SK-N-SH (cell line): Measurements from ENCODE around the gene LRRC40. TPM values are rescaled to one million over a fixed set of nuclear protein-coding genes. Genes with fewer than 3 reads are reported as not detected.

Source experiments
- CTCF ChIA-PET: fragments of 300-600, 350-600 bp; formaldehyde crosslinking; extraction: SDS; loops from one replicate; lab custom pipeline; 2021; lab: Yijun Ruan, JAX
- POLR2A ChIA-PET: fragments of 350-600 bp; sonication (Branson Sonifier 250); formaldehyde crosslinking; extraction: SDS; loops from one replicate; lab custom pipeline; 2020; ENCODE audit warnings: antibody characterized with exemption, inconsistent platforms; lab: Yijun Ruan, JAX
- DNase-seq: peaks from one replicate; pipeline ENCODE4 v3.0.0; 2012
- H2AFZ ChIP-seq: fragments of 200-600 bp; sonication (generic); 2 replicates; pipeline ENCODE4 v1.8.1; 2016; ENCODE audit warnings: antibody characterized with exemption, mild to moderate bottlenecking, low read depth
- H3F3A ChIP-seq: fragments of 200-600 bp; sonication (generic); replicated peaks from 2 replicates; pipeline ENCODE3; 2016; ENCODE audit warnings: antibody characterized with exemption, mild to moderate bottlenecking; ENCODE audit not compliant: insufficient read depth
- H3K27ac ChIP-seq, 2 experiments: fragments of 200-500 bp in 1 of 2; fragments of 200-600 bp in 1 of 2; sonication (Bioruptor generic) in 1 of 2; sonication (generic), shearing (Covaris generic) in 1 of 2; 2 replicates each; pipeline versions ENCODE4 v1.5.1 to v1.6.1; 2014 to 2016; ENCODE audit warnings: low read depth in 2 of 2, inconsistent platforms in 1 of 2, low read length in 1 of 2, mild to moderate bottlenecking in 1 of 2, mixed read lengths in 1 of 2
- H3K27me3 ChIP-seq: fragments of 200-600 bp; sonication (generic), shearing (Covaris generic); 2 replicates; pipeline ENCODE4 v1.6.1; 2016; ENCODE audit warnings: mixed run types; ENCODE audit not compliant: insufficient read depth
- H3K36me3 ChIP-seq, 2 experiments: fragments of 200-500 bp in 1 of 2; fragments of 200-600 bp in 1 of 2; sonication (Bioruptor generic) in 1 of 2; sonication (generic) in 1 of 2; replicated peaks in 1 of 2; 2 replicates each; pipeline versions ENCODE3 to v1.5.1; 2014 to 2016; ENCODE audit warnings: low read length in 1 of 2, mild to moderate bottlenecking in 1 of 2; ENCODE audit not compliant: insufficient read depth in 2 of 2, control insufficient read depth in 1 of 2
- H3K4me1 ChIP-seq, 2 experiments: fragments of 200-500 bp in 1 of 2; fragments of 200-600 bp in 1 of 2; sonication (Bioruptor generic) in 1 of 2; sonication (generic), shearing (Covaris generic) in 1 of 2; 2 replicates each; pipeline versions ENCODE4 v1.5.1 to v1.6.1; 2014 to 2016; ENCODE audit warnings: low read depth in 1 of 2, low read length in 1 of 2, mixed run types in 1 of 2; ENCODE audit not compliant: insufficient read depth in 2 of 2, control insufficient read depth in 1 of 2
- H3K4me2 ChIP-seq: fragments of 200-600 bp; sonication (generic), shearing (Covaris generic); 2 replicates; pipeline ENCODE4 v1.6.1; 2017; ENCODE audit warnings: mixed run types
- H3K4me3 ChIP-seq, 2 experiments: fragments of 200-500 bp in 1 of 2; fragments of 200-600 bp in 1 of 2; sonication (Bioruptor generic) in 1 of 2; sonication (generic), shearing (Covaris generic) in 1 of 2; 2 replicates each; pipeline versions ENCODE4 v1.5.1 to v1.8.1; 2014 to 2016; ENCODE audit warnings: low read depth in 2 of 2, inconsistent platforms in 1 of 2, low read length in 1 of 2, mild to moderate bottlenecking in 1 of 2, mixed read lengths in 1 of 2, moderate library complexity in 1 of 2
- H3K79me2 ChIP-seq: fragments of 200-600 bp; sonication (generic); 2 replicates; pipeline ENCODE4 v1.8.1; 2017; ENCODE audit warnings: mild to moderate bottlenecking; ENCODE audit not compliant: insufficient read depth
- H3K9ac ChIP-seq: fragments of 200-600 bp; sonication (generic); 2 replicates; pipeline ENCODE4 v1.6.1; 2017; ENCODE audit warnings: mixed run types
- H3K9me2 ChIP-seq: fragments of 200-600 bp; sonication (generic); 2 replicates; pipeline ENCODE4 v1.6.1; 2017; ENCODE audit warnings: mixed run types
- H3K9me3 ChIP-seq: fragments of 200-600 bp; sonication (generic); 2 replicates; pipeline ENCODE4 v1.6.1; 2017; ENCODE audit warnings: mixed run types, mild to moderate bottlenecking, moderate library complexity
- H4K20me1 ChIP-seq: fragments of 200-600 bp; sonication (generic); 2 replicates; pipeline ENCODE4 v1.6.1; 2017; ENCODE audit warnings: mild to moderate bottlenecking, mixed run types; ENCODE audit not compliant: insufficient read depth
- CHD2 ChIP-seq: fragments of 150-350 bp; IDR thresholded peaks from 2 replicates; pipeline ENCODE4 v1.6.1; 2018; ENCODE audit warnings: low read length; ENCODE audit not compliant: partially characterized antibody
- CTCF ChIP-seq: fragments of 200-600 bp; sonication (generic); IDR thresholded peaks from 2 replicates; pipeline ENCODE4 v1.6.1; 2017; ENCODE audit warnings: antibody characterized with exemption, mild to moderate bottlenecking, moderate library complexity
- EZH2phosphoT487 ChIP-seq: fragments of 200-600 bp; sonication (generic); IDR thresholded peaks from 2 replicates; pipeline ENCODE4 v1.6.1; 2017; ENCODE audit warnings: low read depth, mixed run types, mild to moderate bottlenecking, antibody characterized with exemption, moderate library complexity, borderline replicate concordance
- FOXM1 ChIP-seq: IDR thresholded peaks from 2 replicates; pipeline ENCODE4 v1.4.0; 2012; ENCODE audit warnings: low read depth, mild to moderate bottlenecking
- GABPA ChIP-seq: IDR thresholded peaks from 2 replicates; pipeline ENCODE4 v1.4.0; 2012; ENCODE audit warnings: low read depth, mild to moderate bottlenecking
- GATA2 ChIP-seq: sonication (generic); formaldehyde crosslinking; IDR thresholded peaks from 2 replicates; pipeline ENCODE4 v1.5.0; 2020; ENCODE audit warnings: mild to moderate bottlenecking, missing genetic modification reagents
- MEF2A ChIP-seq: IDR thresholded peaks from 2 replicates; pipeline ENCODE4 v1.4.0; 2012; ENCODE audit warnings: low read depth, borderline replicate concordance
- MXI1 ChIP-seq: IDR thresholded peaks from 2 replicates; pipeline ENCODE4 v1.6.1; 2012; ENCODE audit warnings: mild to moderate bottlenecking, low read depth, low read length, improper control_type of control experiment
- NRF1 ChIP-seq: IDR thresholded peaks from 2 replicates; pipeline ENCODE4 v1.6.1; 2012; ENCODE audit warnings: low read depth, mild to moderate bottlenecking, low read length
- POLR2AphosphoS5 ChIP-seq: IDR thresholded peaks from 2 replicates; pipeline ENCODE4 v1.6.1; 2012; ENCODE audit warnings: low read depth, low read length
- RAD21 ChIP-seq: IDR thresholded peaks from 2 replicates; pipeline ENCODE4 v1.6.1; 2012; ENCODE audit warnings: mild to moderate bottlenecking, low read length
- RCOR1 ChIP-seq: fragments of 150-350 bp; IDR thresholded peaks from 2 replicates; pipeline ENCODE4 v1.6.1; 2017; ENCODE audit warnings: antibody characterized with exemption, low read length
- RFX5 ChIP-seq: IDR thresholded peaks from 2 replicates; pipeline ENCODE4 v1.6.1; 2012; ENCODE audit warnings: mild to moderate bottlenecking, improper control_type of control experiment, low read length
- SIN3A ChIP-seq: IDR thresholded peaks from 2 replicates; pipeline ENCODE4 v1.6.1; 2012; ENCODE audit warnings: low read depth, mild to moderate bottlenecking, low read length, moderate library complexity, borderline replicate concordance
- TCF12 ChIP-seq: IDR thresholded peaks from 2 replicates; pipeline ENCODE4 v1.4.0; 2012
- TEAD4 ChIP-seq: IDR thresholded peaks from 2 replicates; pipeline ENCODE4 v1.4.0; 2012; ENCODE audit warnings: mild to moderate bottlenecking, borderline replicate concordance; ENCODE audit not compliant: insufficient read depth
- USF1 ChIP-seq: IDR thresholded peaks from 2 replicates; pipeline ENCODE4 v1.4.0; 2012; ENCODE audit warnings: low read depth, borderline replicate concordance
- YY1 ChIP-seq: IDR thresholded peaks from 2 replicates; pipeline ENCODE4 v1.4.0; 2012; ENCODE audit warnings: low read depth, mild to moderate bottlenecking
- WGBS: methylation state at CpG from one replicate; pipeline ENCODE4 v1.1.6; 2017; ENCODE audit warnings: low lambda C conversion rate; 5-methylcytosine and 5-hydroxymethylcytosine counted together
- polyA plus RNA-seq, 3 experiments: library from polyadenylated mRNA; depleted of rRNA; stranded (reverse); fragments of >200 nt; gene quantifications; 2 replicates each; pipeline ENCODE4 v1.2.3, GENCODE V29; 2012

LRRC40 gene
- polyA plus RNA-seq, 1 of the 3 experiments (the other 2 are of a cell fraction): 5.6 TPM

GRCh38 chr1:70231475-70231874 is 26.1 kb upstream of the LRRC40 start:
- Histone ChIP-seq H2AFZ (no peak overlapping the region), H3K27ac (no peak overlapping the region), H3K4me1 (peaks cover 0 to 2% of the 10 kb centered on the region in 2 experiments; a peak in 3 of 4 replicates), H3K27me3 (no peaks in the 10 kb centered on the region), H3K4me2 (no peak overlapping the region), H3F3A (peaks cover 11% of the 10 kb centered on the region), H4K20me1 (peaks cover 23% of the 10 kb centered on the region), H3K36me3 (peaks cover 90 to 94% of the 10 kb centered on the region in 2 experiments), H3K4me3 (no peak overlapping the region), H3K9me3 (no peaks in the 10 kb centered on the region), H3K79me2 (peaks cover 86% of the 10 kb centered on the region), H3K9me2 (no peaks in the 10 kb centered on the region), H3K9ac (no peak overlapping the region)
- DNase-seq: no peak
- WGBS: 98% methylated on average over 4 of the region's 4 CpGs
- no peak for TF ChIP-seq FOXM1
- TF ChIP-seq MEF2A: no peak
- TF ChIP-seq TEAD4: no peak
- TF ChIP-seq RCOR1: no peak
- no peak for TF ChIP-seq RAD21
- no peak for TF ChIP-seq CTCF
- ChIA-PET CTCF (interaction anchor here (1.0 to 1.4 kb wide), 2 partner anchors 20 to 58 kb away, joined by 3 read pairs; no protein-coding TSS in a partner anchor), POLR2A (no interaction called here)

GRCh38 chr1:70228670-70229069 is 23.3 kb upstream of the LRRC40 start:
- Histone ChIP-seq H3K4me2 (no peak overlapping the region), H3K36me3 (peaks cover 89% of the 10 kb centered on the region in 2 experiments), H3K9me2 (no peaks in the 10 kb centered on the region), H3K4me3 (no peak overlapping the region), H3K9ac (no peak overlapping the region), H3K4me1 (peaks cover 0 to 6% of the 10 kb centered on the region in 2 experiments; a peak in 3 of 4 replicates), H2AFZ (no peak overlapping the region), H3K9me3 (no peaks in the 10 kb centered on the region), H4K20me1 (peaks cover 46% of the 10 kb centered on the region), H3K27me3 (no peaks in the 10 kb centered on the region), H3K79me2 (peaks cover 95% of the 10 kb centered on the region), H3F3A (peaks cover 7% of the 10 kb centered on the region), H3K27ac (no peak overlapping the region)
- CTCF ChIA-PET: interaction anchor here (0.6 to 0.9 kb wide), 2 partner anchors 17 to 86 kb away, joined by 3 read pairs; no protein-coding TSS in a partner anchor
- DNase-seq: no peak
- WGBS: 96% methylated on average over 2 of the region's 2 CpGs
- POLR2A ChIA-PET: no interaction called here
- TF ChIP-seq GATA2 (CRISPR knock-in tag): no peak
- TF ChIP-seq MEF2A: no peak
- no peak for TF ChIP-seq CHD2
- no peak for TF ChIP-seq USF1
- no peak for TF ChIP-seq RFX5
- no peak for TF ChIP-seq NRF1
- no peak for TF ChIP-seq EZH2phosphoT487
- TF ChIP-seq TCF12: no peak
- no peak for TF ChIP-seq FOXM1
- no peak for TF ChIP-seq POLR2AphosphoS5
- TF ChIP-seq YY1: no peak
- no peak for TF ChIP-seq MXI1
- TF ChIP-seq SIN3A: no peak
- TF ChIP-seq GABPA: no peak
